Gastrocnemius medialis (tissue), 4 donors: ENCODE measurements around the gene MRPS12.

Experiments used
- CTCF ChIP-seq, 5 experiments: fragments of 450-650 bp in 3 of 5; fragments of 200-600 bp in 2 of 5; sonication (generic) in 2 of 5; IDR thresholded peaks in 4 of 5; conservative IDR thresholded peaks in 1 of 5; 1 replicate in 4 of 5; 2 replicates in 1 of 5; pipeline ENCODE4 v1.5.1; 2016 to 2019; ENCODE audit warnings: antibody characterized with exemption in 5 of 5, mild to moderate bottlenecking in 3 of 5, moderate library complexity in 3 of 5
- POLR2A ChIP-seq, 2 donors: fragments of 450-650 bp; IDR thresholded peaks; one replicate each; pipeline ENCODE4 v1.6.1; 2017; ENCODE audit warnings: antibody characterized with exemption in 2 of 2, mild to moderate bottlenecking in 2 of 2, moderate library complexity in 2 of 2

DNA sequence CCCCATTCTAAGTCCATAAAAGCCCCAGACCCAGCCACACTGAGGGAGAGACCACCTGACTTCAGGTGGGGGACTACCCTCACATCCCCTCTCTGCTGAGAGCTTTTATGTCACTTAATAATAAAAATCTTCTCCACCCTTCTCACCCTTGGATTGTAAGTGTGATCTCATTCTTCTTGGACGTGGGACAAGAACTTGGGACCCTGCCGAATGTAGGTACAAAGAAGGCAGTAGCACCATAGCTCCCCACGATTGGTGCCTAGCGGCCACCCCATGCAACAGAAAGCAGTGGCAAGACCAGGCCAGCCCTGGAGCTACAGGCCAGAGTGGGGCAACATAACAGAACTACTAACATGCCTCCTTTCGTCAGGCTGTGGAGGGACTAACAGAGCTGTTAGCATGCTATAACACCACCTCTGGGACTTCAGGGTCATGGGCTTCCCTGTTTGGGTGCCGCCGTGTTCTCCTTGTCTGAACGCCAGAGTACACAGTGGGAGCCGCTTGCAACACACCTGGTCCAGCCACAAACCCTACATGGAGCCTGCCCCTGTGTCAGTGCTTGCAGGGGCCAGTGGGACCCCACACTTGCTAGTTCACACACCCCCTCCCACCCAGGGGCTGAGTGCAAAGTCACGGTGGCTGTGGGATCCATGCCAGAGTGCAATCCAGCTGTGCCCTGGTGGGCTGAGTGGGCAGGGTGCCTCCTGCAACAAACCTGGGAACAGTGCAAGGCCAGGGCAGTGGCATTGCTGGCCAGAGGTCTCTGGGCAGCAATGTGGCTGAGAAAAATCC lies 50.0 kb downstream of the MRPS12 start:
- no peak for TF ChIP-seq CTCF (IDR thresholded peaks at IDR 0.05 in 4 of 5, conservative IDR thresholded peaks at IDR 0.05 in 1 of 5)
- TF ChIP-seq POLR2A (IDR thresholded peaks at IDR 0.05), result no peak
